ENCODE data around the gene NBAS. TPM values are rescaled to one million over a fixed set of nuclear protein-coding genes. Genes with fewer than 3 reads are reported as not detected.

The NBAS gene
- total RNA-seq = 10 to 100 TPM; 49.3 to 49.9 TPM

GRCh38 chr2:15560988-15561573, at the start of gene NBAS:
Gene NBAS, minus strand, starts transcription at chr2:15561334. Its CDS starts 30 bp downstream, at chr2:15561304.

GRCh38 chr2:15591692-15592463, 30.7 kb upstream of the NBAS start, which contains the start of gene DDX1:
Gene DDX1, plus strand, starts transcription at chr2:15591868. Its CDS starts 66 bp downstream, at chr2:15591934.

Other genes with a start within 250 kb of the NBAS start
- 10 to 100 TPM; 52.7 to 80.6 TPM for gene DDX1, start 30.5 kb upstream of the NBAS start, total RNA-seq